Ovary (tissue), 3 donors: Measurements from ENCODE around the gene LRRTM4.

Experiments used
- CTCF ChIP-seq, 3 donors: fragments of 450-650 bp in 2 of 3; fragments of 200-600 bp in 1 of 3; IDR thresholded peaks; one replicate each; pipeline versions ENCODE4 v1.5.1 to v1.8.0; 2016 to 2022; ENCODE audit warnings: antibody characterized with exemption in 3 of 3, mild to moderate bottlenecking in 1 of 3
- POLR2A ChIP-seq: fragments of 450-650 bp; IDR thresholded peaks from one replicate; pipeline ENCODE4 v1.6.1; 2017; ENCODE audit warnings: antibody characterized with exemption, mild to moderate bottlenecking, moderate library complexity
- donor health status: DM: no; HTN: no; CAD: no.

DNA sequence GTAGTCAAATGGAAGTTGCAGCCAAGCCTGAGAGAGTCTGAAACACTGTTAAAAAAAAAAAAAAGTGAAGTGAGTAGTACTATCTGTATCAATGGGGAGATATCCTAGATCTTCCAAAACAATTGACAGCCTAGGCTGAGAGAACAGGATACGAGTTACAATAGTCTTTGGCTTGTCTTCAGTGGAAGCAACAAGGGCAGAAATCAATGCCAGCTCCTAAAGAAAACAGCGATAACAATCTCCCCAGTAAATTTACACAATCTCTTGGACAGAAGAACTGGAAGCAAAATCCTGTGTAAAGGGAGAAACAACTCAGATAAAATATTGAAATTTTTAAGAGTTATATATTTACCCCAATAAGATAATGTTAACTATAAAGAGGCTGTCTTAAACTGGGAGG is 508.7 kb downstream of the LRRTM4 start:
- TF ChIP-seq CTCF (IDR thresholded peaks at IDR 0.05) (no peak), POLR2A (no peak)
